Measurements from ENCODE around the gene NANOGP8.

DNA sequence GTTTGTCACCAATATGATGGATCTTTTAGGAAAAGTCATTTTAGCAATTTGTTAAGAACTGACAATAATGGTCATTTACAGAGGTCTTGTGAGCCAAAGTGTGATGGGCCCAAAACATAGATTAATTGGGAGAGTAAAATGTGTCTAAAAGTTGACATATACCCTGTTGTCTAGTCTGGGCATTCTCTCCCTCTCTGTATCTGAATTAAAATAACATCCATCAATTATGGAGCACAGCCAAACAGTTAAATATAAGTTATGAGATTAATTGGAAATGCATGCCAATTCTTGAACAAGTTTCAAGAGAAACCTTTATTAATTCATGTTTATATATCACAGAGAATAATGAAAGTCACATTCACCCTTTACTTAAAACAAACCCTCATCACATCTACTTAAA is 13.6 kb upstream of the NANOGP8 start:
- no peak for TF ChIP-seq CREB1 (IDR thresholded peaks at IDR 0.05; ENCODE audit: low read depth)
- no peak for TF ChIP-seq TCF12 (IDR thresholded peaks at IDR 0.05; ENCODE audit: low read depth)
- no peak for TF ChIP-seq NFIC (IDR thresholded peaks at IDR 0.05)
- no peak for TF ChIP-seq YY1 (IDR thresholded peaks at IDR 0.05; ENCODE audit: low read depth)
- TF ChIP-seq TAF1 (IDR thresholded peaks at IDR 0.05; ENCODE audit: low read depth) = no peak
- TF ChIP-seq REST (IDR thresholded peaks at IDR 0.05; ENCODE audit: low read depth) = no peak
- no peak for TF ChIP-seq RAD21 (IDR thresholded peaks at IDR 0.05; ENCODE audit: low read depth)
- TF ChIP-seq EP300 (IDR thresholded peaks at IDR 0.05; ENCODE audit: borderline replicate concordance) = no peak
- no peak for TF ChIP-seq EGR1 (IDR thresholded peaks at IDR 0.05)

Measured in Ishikawa (cell line).